Stimulated activated CD8-positive, alpha-beta memory T cell treated with anti-CD3 and anti-CD28 coated beads, Interleukin-4, amount 100 ng/mL, for 48 hours (primary cell): Measurements from ENCODE around the gene ST7.
"Not testable (repeated sequence)": the region's sequence is repeated elsewhere in the genome, so short reads cannot be mapped to it uniquely, and the experiment has no call there.

Source experiments
- DNase-seq: peaks from one replicate; pipeline ENCODE4 v3.0.0-alpha.2; 2020

Gene ST7, protein sequence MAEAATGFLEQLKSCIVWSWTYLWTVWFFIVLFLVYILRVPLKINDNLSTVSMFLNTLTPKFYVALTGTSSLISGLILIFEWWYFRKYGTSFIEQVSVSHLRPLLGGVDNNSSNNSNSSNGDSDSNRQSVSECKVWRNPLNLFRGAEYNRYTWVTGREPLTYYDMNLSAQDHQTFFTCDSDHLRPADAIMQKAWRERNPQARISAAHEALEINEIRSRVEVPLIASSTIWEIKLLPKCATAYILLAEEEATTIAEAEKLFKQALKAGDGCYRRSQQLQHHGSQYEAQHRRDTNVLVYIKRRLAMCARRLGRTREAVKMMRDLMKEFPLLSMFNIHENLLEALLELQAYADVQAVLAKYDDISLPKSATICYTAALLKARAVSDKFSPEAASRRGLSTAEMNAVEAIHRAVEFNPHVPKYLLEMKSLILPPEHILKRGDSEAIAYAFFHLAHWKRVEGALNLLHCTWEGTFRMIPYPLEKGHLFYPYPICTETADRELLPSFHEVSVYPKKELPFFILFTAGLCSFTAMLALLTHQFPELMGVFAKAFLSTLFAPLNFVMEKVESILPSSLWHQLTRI

DNA sequence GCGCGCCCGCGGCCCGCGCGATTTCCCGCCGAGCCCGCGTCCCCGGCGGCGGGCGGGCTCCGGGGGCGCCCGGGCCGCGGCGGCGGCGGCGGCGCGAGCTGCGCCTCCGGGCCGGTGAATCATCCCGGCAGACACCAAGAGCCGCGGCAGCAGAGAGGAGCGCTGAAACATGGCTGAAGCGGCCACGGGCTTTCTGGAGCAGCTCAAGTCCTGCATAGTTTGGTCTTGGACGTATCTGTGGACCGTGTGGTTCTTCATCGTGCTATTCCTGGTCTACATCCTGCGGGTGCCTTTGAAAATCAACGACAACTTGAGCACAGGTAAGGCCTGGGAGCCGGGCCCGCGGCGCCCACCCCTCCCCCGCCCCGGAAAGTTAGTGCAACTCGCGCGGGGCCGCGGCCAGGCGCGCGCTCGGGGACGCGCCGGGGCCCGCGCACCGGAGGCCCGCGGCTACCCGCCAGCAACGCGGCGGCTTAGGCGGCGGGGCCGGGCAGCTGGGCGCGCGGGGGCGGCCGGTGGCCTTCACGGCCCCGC, at the start of gene ST7:
Gene ST7, plus strand, starts transcription at position 130 of the 534 bp plus-strand sequence. Its CDS starts 40 bp downstream, at position 170.
- DNase-seq, result peak; percentile 72

DNA sequence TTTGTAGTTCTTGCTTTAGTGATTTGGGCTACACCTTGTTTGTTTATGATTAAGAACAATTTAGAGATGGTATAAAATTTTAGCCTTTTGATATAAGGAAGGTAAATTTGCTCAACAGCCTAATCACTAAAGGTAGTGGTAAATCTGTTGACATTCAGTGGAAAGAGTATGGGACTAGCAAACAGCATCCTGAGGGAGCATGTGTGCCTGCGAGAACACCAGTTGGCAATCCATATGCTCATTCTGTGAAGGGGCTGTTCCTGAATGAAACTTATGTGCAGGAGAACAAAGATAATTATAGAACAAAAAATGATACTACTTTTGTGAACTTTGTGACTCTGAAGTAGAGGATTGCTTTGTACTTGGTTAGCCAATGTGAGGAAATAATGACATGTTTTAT, 46.9 kb upstream of the ST7 start:
- no peak for DNase-seq

DNA sequence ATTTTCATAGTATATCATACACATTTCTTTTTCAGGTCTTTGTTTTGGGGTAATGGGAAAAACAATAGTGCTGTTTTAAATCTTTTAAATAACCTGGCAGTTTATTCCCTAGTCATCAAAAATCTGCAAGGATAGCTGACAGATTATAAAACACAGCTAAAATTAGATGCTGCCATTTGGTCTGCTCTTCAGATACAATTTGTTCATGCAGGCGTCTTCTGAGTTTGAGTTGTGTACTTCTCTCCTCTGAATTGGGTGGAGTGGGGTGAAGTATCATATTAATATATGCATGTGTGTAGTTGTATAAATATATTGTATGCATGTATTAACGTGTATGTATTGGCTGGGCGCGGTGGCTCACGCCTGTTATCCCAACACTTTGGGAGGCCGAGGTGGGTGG, 42.9 kb upstream of the ST7 start:
- no peak for DNase-seq

DNA sequence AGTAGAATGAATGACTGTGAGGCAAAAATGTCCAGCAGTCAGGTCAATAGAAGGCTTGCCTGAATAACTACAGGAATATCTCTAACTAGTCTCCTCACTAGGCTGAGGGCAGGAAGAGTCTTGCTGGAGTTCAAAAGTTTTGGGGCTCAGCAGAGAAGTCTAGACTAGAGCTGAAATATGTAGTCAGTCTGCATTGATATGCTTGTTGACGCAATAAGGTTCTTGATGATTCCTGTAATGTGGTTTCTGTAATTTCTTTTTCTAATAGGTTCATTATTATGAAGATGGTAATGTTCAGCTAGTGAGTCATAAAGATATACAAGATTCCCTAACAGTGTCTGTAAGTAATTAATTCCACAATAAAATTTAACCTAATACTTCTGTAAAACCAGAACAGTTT, 41.5 kb upstream of the ST7 start:
- DNase-seq, result no peak

DNA sequence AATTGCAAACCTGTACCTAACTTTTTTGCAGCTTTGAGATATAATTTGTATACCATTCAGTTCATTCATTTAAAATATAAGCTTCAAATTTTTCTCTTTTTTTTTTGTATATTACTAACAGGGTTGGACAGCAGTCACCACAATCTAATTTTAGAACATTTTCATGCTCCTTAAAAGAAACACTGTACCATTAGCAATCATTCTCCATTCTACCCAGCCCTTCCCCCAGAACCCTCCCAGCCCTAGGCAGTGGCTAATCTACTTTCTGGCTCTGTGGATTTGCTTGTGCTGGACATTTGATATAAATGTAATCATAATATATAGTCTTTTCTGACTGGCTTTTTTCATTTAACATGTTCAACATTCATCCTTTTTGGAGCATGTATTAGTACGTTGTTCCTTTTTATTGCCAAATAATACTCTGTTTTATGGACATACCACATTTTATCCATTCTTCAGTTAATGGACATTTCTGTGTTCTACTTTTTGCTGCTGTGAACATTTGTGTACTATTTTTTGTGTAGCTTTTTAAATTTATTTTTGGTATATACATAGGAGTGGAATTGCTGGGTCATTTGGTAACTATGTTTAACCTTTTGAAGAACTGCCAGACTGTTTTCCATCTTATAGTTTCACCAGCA, 40.9 kb upstream of the ST7 start:
- DNase-seq, result no peak

DNA sequence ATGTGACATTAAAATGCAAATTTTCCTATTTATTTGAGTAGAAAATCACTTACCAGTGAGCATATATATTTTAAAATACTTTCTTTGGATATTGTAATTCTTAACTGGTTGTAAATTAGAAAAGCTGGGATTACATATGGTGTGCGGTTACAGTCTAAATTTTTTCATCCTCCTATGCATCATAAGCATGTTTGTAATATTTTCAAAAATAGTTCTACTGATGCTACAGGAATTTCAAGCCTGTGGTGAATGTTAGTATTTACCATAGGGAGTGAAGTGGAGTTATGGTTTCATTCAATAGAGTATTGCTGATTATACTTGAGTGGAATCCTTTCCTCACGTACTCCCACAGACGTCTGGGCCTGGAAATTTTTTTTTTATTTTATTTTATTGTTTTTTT, 34.6 kb upstream of the ST7 start:
- no peak for DNase-seq

DNA sequence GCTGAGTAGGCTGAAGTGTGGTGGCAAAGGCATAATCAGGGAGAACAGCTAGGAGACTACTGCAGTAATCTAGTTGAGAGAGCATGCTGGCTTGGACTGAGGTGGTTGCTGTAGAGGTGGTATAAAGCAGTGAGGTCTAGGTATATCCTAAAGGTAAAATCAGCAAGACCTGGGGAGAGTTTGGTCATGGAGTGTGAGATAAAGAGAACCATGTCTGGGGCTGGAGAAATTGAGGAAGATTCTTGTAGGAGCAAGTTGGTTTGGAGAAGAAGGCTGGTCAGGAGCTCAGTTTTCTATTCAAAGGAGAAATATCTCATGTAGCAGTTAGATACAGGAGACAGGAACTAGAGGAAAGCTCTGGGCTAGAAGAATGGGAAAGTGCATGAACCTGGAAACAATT, 32.9 kb upstream of the ST7 start:
- DNase-seq, result no peak

DNA sequence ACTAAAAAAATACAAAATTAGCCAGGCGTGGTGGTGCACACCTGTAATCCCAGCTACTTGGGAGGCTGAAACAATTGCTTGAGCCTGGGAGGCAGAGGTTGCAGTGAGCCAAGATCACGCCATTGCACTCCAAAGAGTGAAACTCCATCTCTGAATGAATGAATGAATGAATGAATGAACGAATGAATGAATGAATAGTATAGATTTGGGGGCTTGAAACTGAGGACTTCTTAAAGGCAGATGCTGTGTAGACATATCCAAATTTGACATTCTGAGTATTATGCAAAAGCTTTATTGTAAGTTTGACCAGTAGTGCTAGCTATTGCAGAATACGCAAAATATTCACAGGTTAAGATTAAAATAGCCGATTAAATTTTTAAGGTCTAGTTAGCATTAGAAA, 30.8 kb upstream of the ST7 start:
- DNase-seq, result no peak

DNA sequence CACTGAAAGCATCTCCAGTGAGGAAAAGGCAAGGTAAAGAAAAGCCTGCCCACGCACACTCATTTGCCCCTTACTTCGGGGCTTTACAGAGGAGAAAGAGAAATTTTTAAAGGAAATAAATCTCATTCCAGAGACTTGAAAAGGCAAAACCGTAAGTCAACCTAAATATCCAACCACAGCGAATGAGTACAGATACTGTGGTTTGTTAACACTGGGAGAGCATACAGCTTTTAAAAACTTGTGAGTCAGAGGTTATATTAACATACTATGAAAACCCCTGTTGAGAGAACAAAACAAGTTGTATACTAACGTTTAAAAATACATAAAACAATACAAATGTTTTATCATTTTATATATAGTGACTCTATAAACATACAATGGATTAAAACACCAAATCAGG, 28.6 kb upstream of the ST7 start:
- DNase-seq, result no peak

DNA sequence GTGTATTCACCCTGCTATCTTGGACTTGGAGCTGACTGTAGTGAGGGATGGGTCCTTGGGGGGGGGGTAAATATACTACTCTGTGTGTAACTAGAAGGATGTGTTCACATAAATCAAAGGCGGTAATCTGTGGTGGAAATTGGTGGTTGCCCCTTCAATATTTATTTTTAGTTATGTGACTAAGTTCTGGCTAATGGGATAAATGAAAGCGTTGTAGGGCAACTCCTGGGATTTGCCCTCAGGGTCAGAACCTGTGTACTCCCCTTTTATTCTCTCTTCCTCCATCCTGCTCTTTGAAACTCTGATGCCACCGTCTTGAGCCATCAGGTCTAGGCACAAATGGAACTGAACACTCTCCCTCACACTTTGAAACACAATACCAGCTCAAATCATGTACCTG, 24.3 kb upstream of the ST7 start:
- DNase-seq, result no peak

DNA sequence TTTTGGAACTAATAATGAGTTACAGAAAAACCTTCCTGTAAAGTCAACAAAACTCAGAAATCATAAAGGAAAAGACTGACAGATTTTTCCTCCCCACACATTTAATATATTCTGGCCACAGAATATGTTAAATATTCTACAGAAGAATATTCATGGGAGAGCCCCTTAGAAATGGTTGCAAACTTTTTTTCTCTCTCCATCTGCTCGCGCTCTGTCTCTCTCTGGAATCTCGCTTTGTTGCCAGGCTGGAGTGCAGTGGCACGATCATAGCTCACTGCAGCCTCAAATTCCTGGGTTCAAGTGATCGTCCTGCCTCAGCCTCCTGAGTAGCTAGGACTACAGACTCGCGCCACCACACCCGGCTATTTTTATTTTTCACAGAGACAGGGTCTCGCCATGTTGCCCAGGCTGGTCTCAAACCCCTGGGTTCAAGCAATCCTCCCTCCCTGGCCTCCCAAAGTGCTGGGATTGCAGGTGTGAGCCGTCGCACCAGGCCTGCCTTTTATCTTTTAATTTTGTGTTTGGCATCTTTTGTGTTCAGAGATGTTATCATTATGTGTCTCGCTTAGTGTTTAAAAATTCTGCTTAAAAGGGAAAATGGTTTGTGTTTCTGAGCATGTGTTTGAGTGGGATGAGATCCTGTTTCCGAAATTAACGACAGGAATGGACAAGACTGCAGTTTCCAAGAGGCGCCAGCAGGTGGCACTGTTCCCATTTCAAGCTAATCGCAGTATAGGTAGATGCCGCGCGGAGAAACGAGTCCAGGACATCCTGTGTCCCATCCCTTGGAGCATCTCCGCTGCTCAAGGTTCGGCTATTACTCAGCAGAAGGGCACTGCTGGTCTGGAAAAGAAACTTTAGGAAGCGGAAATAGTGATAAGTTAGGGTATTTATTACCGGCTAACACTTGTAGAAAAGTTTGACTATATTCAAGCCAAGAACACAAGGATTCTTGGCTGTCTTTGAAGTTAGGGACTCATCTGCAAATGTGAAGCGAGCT, 23.1 kb upstream of the ST7 start:
- DNase-seq, result peak; percentile 89

DNA sequence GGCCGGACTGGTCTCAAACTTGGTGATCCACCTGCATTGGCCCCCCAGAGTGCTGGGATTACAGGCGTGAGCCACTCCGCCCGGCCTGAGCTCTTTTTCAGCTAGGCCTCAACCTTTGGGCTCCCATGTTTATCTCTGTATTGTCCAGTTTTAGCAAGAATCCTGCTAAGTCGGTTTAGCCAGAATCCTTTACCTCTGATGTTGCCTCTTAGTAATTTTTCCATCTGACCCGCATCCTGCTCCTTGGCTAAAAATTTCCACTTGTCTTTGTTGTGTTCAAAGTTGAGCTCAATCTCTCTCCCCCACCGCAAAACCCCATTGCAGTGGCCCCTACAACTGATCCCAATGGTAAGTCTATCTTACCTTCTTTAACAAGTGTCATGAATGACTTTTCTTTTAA, 20.7 kb upstream of the ST7 start:
- no peak for DNase-seq

DNA sequence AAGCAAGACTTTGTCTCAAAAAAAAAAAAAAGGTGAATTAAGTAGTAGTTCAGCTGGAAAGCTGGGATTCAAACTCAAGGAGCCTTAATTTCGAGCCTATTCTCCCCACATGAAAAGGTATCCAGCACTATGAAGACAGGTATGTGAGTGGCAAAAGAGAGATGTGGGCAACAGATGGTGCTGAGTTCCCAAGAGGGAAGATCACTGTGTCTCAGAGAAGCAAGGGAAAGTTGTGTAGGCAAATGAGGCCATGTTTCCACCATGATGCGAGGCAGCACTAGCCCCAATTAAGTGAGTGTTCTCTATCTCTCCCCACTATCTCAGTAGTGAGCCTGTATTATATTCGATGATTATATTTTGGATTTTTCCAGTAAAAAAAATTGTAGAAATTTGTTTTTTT, 19.8 kb upstream of the ST7 start:
- no peak for DNase-seq

DNA sequence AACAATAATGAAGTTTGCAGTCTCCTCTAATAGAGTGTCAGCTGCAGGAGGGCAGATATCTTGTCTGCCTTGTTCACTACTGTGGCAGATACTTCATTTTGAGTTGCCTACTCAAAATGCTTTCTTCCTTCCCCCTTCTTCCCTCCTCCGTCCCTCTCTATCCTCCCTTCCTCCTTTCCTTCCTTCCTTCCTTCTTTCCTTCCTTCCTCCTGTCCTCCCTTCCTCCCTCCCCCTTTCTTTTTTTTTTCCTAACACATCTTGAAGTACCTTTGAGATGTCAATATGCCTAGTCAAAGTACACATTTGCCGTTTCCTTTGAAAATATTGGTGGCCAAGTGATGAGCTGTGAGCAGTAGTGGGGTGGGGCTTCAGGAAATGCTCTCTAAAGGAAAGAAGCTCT, 18.7 kb upstream of the ST7 start:
- DNase-seq, result no peak

DNA sequence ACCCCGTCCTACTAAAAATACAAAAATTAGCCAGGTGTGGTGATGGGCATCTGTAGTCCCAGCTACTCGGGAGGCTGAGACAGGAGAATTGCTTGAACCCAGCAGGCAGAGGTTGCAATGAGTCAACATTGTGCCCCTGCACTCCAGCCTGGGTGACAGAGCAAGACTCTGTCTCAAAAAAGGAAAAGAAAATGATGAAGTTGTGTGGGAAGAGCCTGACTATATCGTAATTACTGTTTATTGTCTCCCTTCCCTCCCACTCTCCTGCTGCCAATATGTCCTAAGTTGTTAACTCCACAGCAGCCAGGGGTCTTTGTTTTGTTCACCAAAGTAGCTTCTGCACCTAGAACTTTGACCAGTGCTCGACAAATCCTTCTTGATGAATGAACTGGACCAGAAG, 16.5 kb upstream of the ST7 start:
- DNase-seq, result not testable (repeated sequence)

DNA sequence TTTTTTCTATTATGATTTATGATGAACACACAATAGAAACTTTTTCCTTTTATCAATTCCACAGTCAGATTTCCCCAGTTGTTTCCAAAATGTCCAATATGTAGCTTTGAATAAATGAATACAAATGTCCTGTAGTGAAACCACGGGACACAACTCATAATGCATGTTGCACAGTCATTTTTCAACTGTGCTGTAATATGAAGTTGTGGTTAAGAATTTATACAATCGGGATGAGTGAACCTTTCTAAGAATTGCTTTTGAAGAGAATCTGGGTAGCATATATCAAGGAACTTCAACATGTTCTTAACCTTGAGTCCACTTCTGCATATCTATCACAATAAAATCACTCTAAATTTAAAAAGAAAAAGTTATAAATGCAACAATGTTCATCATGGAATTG, 14.6 kb upstream of the ST7 start:
- DNase-seq, result no peak

DNA sequence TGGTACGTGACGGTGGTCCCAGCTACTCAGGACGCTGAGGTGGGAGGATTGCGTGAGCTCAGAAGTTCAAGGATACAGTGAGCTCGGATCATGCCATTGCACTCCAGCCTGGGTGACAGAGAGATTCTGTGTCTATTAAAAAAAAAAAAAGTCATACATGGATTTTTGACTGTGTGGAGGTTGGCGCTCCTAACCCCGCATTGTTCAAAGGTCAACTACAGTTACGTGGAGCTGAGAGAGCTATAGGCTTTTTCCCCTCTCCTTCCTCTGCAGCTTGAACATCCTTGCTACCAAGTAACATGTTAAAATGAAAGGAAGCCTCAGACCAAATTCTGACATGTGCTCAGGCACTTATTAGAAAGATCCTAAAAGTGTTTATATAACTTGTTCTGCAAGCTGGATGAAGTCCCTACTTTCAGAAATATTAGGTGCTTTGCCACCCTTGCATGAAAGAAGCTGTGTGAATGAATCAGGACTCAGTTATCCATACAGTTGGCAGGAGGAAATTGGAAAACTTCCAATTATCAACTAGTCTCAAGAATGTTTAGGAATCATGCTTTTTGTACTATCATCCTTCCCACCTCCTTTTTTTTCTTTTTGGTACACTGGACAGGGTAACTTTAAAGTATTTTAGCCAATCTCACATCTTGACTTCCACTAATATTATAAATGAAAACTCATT, 12.5 kb upstream of the ST7 start:
- no peak for DNase-seq

DNA sequence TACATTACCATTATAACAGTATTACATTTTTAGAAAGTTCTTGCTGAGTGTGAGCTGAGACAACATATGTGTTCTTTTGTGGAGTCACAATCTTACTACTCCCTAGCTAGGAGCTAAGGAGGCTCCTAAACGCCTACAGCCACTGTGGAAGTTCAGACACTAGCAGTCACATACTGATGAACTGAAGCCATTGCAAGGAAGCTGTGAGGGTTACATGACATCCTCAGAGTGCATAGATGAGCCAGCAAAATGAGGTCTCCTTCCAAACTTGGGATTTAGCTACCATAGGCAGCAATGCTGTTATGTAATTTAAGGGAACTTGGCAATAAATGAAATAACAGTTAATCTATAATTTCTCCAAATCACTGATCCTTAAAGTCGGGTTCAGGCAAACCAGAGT, 10.8 kb upstream of the ST7 start:
- no peak for DNase-seq

DNA sequence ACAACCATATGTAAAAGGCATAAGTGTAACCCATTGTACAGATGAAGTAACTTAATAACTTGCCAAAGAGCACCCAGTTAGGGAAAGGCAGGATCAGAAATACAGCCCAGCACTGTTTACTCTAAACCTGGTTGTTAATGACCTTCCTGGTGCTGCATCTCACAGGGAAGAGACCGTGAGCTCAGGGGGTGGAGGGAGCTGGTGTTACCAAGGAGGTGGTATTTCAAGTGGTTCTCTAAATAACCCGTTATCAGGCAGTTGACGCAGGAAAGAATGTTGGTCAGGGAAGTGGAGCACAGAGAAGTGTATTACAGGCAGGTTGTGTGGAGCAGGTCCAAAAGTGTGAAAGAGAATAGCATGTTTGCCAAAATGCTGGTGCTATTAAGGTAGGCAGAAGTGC, 4.4 kb upstream of the ST7 start:
- DNase-seq, result no peak

DNA sequence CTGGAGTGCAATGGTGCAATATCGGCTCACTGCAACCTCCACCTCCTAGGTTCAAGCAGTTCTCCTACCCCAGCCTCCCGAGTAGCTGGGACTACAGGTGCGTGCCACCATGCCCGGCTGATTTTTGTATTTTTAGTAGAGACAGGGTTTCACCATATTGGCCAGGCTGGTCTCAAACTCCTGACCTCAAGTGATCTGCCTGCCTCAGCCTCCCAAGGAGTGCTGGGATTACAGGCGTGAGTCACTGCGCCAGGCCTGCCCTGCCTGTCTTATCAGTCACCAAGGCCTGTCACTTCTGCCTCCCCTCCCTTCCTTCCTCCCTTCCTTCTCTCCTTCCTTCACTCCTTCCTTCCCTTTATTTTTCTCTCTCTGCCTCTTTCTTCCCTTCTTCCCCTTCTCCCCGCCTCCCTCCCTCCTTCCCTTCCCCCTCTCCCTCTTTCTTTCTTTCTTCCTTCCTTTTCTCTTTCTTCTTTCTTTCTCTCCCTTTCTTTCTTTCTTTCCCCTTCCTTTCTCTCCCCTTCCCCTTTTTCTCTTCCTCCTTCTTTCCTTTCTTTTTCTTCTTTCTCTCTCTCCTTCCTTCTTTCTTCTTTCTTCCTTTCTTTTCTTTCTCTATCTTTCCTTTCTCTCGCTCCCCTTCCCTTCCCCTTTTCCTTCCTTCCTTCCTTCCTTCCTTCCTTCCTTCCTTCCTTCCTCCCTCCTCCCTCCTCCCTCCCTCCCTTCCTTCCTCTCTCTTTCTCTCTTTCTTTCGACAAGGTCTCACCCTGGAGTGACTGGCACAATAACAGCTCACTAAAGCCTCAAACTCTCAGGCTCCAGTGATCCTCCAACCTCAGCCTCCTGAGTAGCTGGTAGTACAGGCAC, 3.1 kb upstream of the ST7 start:
- no peak for DNase-seq

DNA sequence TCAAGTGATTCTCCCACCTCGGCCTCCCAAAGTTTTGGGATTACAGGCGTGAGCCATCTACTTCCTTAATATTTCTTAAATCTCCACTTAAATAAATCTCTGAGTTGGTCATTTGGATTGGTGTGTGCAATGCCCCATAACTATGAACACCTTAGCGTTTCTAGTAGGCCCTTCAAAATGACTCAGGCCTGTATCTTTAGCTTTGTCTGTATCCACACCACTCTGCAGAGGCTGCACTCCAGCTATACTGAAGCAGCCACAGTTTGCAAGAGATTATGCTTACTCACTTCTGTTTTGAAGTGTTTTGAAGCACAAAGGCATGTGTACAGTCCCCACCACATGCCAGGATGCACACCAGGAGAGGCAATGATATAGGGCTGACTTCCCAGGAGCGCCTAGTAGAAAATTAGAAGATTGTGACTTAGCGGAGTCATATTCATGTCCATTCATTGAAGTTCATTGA, 2.4 kb upstream of the ST7 start:
- DNase-seq, result no peak
